Measurements from ENCODE around the gene AUTS2. TPM values are rescaled to one million over a fixed set of nuclear protein-coding genes. Genes with fewer than 3 reads are reported as not detected.

The AUTS2 gene
- total RNA-seq, 1 donor from 2014 or later = 125 TPM

DNA sequence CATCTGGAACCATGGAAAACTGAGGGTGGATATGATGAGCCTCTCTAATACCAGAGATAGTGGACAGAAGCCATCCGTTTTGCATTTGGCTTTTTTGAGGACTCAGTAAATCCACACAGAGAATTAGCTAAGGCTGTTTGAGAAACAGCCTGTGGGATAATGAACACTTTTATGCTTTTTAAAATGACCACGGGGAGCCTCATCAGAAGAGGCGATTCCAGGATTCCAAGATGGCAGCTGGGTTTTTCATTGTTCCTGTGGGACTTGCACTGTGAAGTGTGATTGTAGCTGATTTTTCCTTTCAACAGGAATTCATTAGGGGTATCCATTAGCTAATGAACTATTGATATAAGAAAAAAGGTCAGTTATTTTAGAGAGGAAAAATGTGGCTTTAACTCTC, 353.2 kb downstream of the AUTS2 start:
- no peak overlapping the region for H3K4me3 Mint-ChIP-seq (ENCODE audit: low read depth)
- H3K4me1 Mint-ChIP-seq (ENCODE audit: low read depth) = peaks cover 14% of the 10 kb centered on the region
- H3K36me3 Mint-ChIP-seq (ENCODE audit: insufficient read depth) = no peaks in the 10 kb centered on the region

DNA sequence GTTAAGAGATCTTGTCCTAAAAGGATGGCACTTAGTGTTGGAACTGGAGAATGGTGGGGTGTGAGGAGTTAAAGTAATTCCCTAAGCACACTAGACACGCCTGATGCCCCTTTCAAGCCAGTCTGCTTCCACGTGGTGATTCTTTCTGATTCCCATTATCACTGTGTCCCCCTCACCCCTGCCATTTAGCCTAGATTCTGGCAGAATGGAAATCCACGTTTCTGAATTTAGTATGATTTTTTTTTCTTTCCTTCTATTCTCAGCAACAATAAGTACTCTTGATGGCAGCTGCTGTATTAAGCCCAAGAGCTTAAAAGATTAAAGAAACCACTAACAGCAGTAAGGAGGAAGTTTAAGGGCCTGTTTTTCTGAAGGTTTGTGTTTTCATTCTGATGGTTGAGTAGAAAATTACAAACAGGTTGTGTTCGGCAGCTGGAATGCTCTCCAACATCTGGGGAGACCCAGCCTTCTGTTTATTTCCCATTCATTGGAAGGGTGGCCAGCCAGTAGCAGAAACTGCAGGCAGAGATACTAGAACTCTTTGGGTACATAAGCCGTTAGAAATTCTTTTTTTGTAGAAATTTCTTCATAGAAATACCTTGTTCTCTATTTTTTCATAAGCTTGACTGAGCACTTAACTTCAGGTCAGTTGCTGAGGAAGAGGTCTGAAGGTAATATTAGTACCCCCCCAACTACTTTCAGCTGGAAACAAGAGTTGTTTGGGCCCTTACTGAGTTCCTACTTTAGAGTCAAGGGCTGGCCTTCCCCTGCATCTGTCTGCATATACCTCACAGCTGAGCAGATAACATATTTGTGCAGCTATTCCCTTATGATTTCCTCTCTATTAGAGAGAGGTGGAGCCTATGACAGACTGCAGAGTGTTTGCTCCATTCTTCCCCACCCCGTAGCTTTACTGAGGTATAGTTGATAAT, 355.1 kb downstream of the AUTS2 start:
- TF ChIP-seq, protein P1, sequence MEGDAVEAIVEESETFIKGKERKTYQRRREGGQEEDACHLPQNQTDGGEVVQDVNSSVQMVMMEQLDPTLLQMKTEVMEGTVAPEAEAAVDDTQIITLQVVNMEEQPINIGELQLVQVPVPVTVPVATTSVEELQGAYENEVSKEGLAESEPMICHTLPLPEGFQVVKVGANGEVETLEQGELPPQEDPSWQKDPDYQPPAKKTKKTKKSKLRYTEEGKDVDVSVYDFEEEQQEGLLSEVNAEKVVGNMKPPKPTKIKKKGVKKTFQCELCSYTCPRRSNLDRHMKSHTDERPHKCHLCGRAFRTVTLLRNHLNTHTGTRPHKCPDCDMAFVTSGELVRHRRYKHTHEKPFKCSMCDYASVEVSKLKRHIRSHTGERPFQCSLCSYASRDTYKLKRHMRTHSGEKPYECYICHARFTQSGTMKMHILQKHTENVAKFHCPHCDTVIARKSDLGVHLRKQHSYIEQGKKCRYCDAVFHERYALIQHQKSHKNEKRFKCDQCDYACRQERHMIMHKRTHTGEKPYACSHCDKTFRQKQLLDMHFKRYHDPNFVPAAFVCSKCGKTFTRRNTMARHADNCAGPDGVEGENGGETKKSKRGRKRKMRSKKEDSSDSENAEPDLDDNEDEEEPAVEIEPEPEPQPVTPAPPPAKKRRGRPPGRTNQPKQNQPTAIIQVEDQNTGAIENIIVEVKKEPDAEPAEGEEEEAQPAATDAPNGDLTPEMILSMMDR (IDR thresholded peaks at IDR 0.05; ENCODE audit: unreplicated experiment) = no peak
- Mint-ChIP-seq H3K27ac (no peak overlapping the region), H3K27me3 (no peaks in the 10 kb centered on the region), H3K4me1 (ENCODE audit: low read depth) (peaks cover 18% of the 10 kb centered on the region), H3K4me3 (ENCODE audit: low read depth) (no peak overlapping the region), H3K9me3 (ENCODE audit: low read depth) (no peaks in the 10 kb centered on the region), H3K36me3 (ENCODE audit: insufficient read depth) (no peaks in the 10 kb centered on the region)
- DNase-seq (ENCODE audit: low spot score, unreplicated experiment) = no peak

More for the DNA sequence above, 353.2 kb downstream of the AUTS2 start:
- no peak for DNase-seq (ENCODE audit: low spot score, unreplicated experiment)
- no peak overlapping the region for H3K27ac Mint-ChIP-seq
- no peaks in the 10 kb centered on the region for H3K27me3 Mint-ChIP-seq
- TF ChIP-seq, protein P1 (IDR thresholded peaks at IDR 0.05; ENCODE audit: unreplicated experiment) = no peak
- no peaks in the 10 kb centered on the region for H3K9me3 Mint-ChIP-seq (ENCODE audit: low read depth)

DNA sequence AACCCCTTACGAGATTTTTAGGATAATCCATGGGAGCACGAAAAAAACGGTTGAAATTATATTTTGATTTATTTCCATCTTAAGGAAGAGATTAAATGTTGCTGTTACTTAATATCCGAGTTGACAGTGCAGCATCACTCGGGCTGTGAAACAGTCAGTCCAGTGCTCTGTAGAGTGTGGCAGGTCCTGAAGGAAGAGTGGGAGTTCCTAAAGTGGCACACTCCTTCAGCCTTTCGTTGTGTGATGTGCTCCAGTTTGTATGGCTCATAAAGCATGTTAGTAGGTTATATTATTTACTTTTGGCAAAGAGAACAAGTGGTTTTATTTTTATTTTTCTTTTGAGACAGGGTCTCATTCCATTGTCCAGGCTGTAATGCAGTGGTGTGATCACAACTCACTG, 358.3 kb downstream of the AUTS2 start:
- no peak for DNase-seq (ENCODE audit: low spot score, unreplicated experiment)
- Mint-ChIP-seq H3K27me3 (no peaks in the 10 kb centered on the region), H3K4me3 (ENCODE audit: low read depth) (no peak overlapping the region), H3K27ac (no peak overlapping the region), H3K9me3 (ENCODE audit: low read depth) (no peaks in the 10 kb centered on the region), H3K36me3 (ENCODE audit: insufficient read depth) (no peaks in the 10 kb centered on the region), H3K4me1 (ENCODE audit: low read depth) (peaks cover 23% of the 10 kb centered on the region)
- TF ChIP-seq, protein P1 (IDR thresholded peaks at IDR 0.05; ENCODE audit: unreplicated experiment) = no peak

DNA sequence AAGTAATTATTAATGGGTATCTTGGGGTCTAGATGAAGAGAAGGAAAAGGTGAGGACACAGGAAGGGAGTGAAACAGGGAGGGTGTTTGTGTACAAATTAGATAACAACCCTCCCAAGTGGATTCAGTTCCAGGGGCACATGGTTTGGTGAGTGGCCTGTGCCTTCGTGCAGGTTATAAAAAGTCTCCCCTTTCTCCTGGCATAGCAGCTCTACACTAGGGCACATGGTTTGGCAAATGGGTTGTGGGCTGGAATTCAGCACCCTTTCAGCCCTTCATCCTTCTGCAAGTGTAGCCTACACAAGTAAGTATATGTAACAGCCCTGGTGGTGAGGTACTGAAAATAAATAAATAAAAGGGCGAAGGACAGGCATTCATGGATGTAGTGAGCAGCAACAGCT, 359.4 kb downstream of the AUTS2 start:
- Mint-ChIP-seq H3K4me3 (ENCODE audit: low read depth) (no peak overlapping the region), H3K27me3 (no peaks in the 10 kb centered on the region), H3K9me3 (ENCODE audit: low read depth) (no peaks in the 10 kb centered on the region), H3K27ac (no peak overlapping the region), H3K4me1 (ENCODE audit: low read depth) (peaks cover 30% of the 10 kb centered on the region), H3K36me3 (ENCODE audit: insufficient read depth) (no peaks in the 10 kb centered on the region)
- TF ChIP-seq, protein P1 (IDR thresholded peaks at IDR 0.05; ENCODE audit: unreplicated experiment) = no peak
- DNase-seq (ENCODE audit: low spot score, unreplicated experiment) = no peak

DNA sequence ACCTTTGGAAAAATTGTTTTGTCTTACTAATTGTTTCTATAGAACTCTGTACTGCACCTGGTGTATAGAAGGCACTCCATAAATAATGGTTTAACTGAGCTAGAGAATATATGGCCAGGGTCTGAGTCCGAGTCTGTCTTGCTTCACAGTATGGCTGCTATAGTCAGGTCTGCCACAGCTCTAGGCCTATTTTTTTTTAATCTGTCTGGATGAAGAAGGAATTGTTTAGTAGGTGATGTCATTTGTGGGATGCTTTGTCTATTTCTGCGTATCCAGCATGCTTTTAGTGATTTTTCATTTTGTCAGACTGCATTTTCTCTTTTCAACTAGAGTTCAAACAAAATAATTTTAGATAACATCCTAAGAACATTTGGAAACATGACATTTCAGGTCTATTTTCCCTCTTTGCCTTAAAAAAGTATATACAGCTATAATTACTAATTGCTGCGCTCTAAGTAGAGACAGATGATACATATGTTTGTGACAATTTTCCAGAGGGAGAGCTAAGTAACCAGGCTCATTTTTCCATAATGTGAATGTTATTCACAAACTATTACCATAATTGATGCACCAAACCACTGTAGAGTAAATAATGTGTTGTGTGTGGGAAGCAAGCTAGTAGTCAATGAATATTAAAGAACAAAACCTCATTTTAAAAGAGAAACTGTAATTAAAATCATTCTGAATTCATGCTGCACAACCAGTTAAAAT, 361.7 kb downstream of the AUTS2 start:
- Mint-ChIP-seq H3K9me3 (ENCODE audit: low read depth) (no peaks in the 10 kb centered on the region), H3K4me3 (ENCODE audit: low read depth) (no peak overlapping the region), H3K36me3 (ENCODE audit: insufficient read depth) (no peaks in the 10 kb centered on the region), H3K4me1 (ENCODE audit: low read depth) (peaks cover 32% of the 10 kb centered on the region), H3K27me3 (no peaks in the 10 kb centered on the region), H3K27ac (no peak overlapping the region)
- no peak for DNase-seq (ENCODE audit: low spot score, unreplicated experiment)
- TF ChIP-seq, protein P1 (IDR thresholded peaks at IDR 0.05; ENCODE audit: unreplicated experiment) = no peak
